ENCODE data around the gene HOXA3.

GRCh38 chr7:27112361-27112760, 40.0 kb downstream of the HOXA3 start:
- no peak for TF ChIP-seq CTCF (IDR thresholded peaks at IDR 0.05)
- no peak for TF ChIP-seq EZH2phosphoT487 (IDR thresholded peaks at IDR 0.05)
- TF ChIP-seq EZH2 (IDR thresholded peaks at IDR 0.05), result no peak

Measured in neural progenitor cell (in vitro differentiated cells).